CD4-positive, alpha-beta T cell (primary cell): Measurements from ENCODE around the gene COL4A6. TPM values are rescaled to one million over a fixed set of nuclear protein-coding genes. Genes with fewer than 3 reads are reported as not detected.

ENCODE experiments used
- ATAC-seq: fragments of 200-7000 bp; cut with Tn5 transposase; one replicate; pipeline ENCODE4 v1.10.0; 2022; ENCODE audit warnings: mild to moderate bottlenecking; ENCODE audit not compliant: poor library complexity
- CTCF ChIA-PET: fragments of 350-600 bp; sonication (Branson Sonifier 250); formaldehyde crosslinking; loops from one replicate; lab custom pipeline; 2021; ENCODE audit warnings: antibody characterized with exemption, inconsistent platforms; lab: Charles Lee
- POLR2A ChIA-PET: fragments of 350-600 bp; sonication (Branson Sonifier 250); formaldehyde crosslinking; loops from one replicate; lab custom pipeline; 2021; ENCODE audit warnings: antibody characterized with exemption, inconsistent platforms; lab: Charles Lee
- DNase-seq, 14 experiments: peaks; one replicate each; pipeline ENCODE4 v3.0.0-alpha.2; 2013 to 2020; ENCODE audit warnings: mixed read lengths in 2 of 14
- H3K27ac ChIP-seq, 2 donors: one replicate each; pipeline versions ENCODE4 v1.5.1 to v1.7.0; 2013; ENCODE audit warnings: low read length in 2 of 2, low read depth in 1 of 2, mild to moderate bottlenecking in 1 of 2
- H3K27me3 ChIP-seq, 2 experiments: 1 replicate in 1 of 2; 2 replicates in 1 of 2; pipeline versions ENCODE4 v1.6.1 to v1.7.0; 2013; ENCODE audit warnings: low read length in 2 of 2, control low read depth in 1 of 2, mild to moderate bottlenecking in 1 of 2, moderate library complexity in 1 of 2; ENCODE audit not compliant: insufficient read depth in 2 of 2, control insufficient read depth in 1 of 2
- H3K36me3 ChIP-seq: one replicate; pipeline ENCODE4 v1.6.1; 2013; ENCODE audit warnings: low read length, control low read depth; ENCODE audit not compliant: insufficient read depth
- H3K4me1 ChIP-seq: one replicate; pipeline ENCODE4 v1.6.1; 2013; ENCODE audit warnings: low read length, control low read depth; ENCODE audit not compliant: insufficient read depth
- H3K4me3 ChIP-seq: one replicate; pipeline ENCODE4 v1.5.1; 2013; ENCODE audit warnings: mild to moderate bottlenecking, low read length, moderate library complexity
- H3K9me3 ChIP-seq, 2 experiments: 1 replicate in 1 of 2; 2 replicates in 1 of 2; pipeline versions ENCODE4 v1.6.1 to v1.7.0; 2013; ENCODE audit warnings: low read length in 2 of 2, mild to moderate bottlenecking in 2 of 2, control low read depth in 1 of 2, moderate library complexity in 1 of 2; ENCODE audit not compliant: control insufficient read depth in 1 of 2, insufficient read depth in 1 of 2
- H3K27ac Mint-ChIP-seq: one replicate; pipeline ENCODE4 v1.8.0; 2020; ENCODE audit warnings: mixed read lengths
- H3K27me3 Mint-ChIP-seq: one replicate; pipeline ENCODE4 v1.8.0; 2021; ENCODE audit warnings: mixed read lengths
- H3K36me3 Mint-ChIP-seq: one replicate; pipeline ENCODE4 v1.8.0; 2021; ENCODE audit warnings: low read depth, mixed read lengths
- H3K4me1 Mint-ChIP-seq: one replicate; pipeline ENCODE4 v1.8.0; 2021; ENCODE audit warnings: low read depth, mixed read lengths
- H3K4me3 Mint-ChIP-seq: one replicate; pipeline ENCODE4 v1.8.0; 2020; ENCODE audit warnings: mild to moderate bottlenecking, mixed read lengths
- H3K9me3 Mint-ChIP-seq: one replicate; pipeline ENCODE4 v1.8.0; 2020; ENCODE audit warnings: mixed read lengths
- intact Hi-C, 2 experiments: fragments of 100-400 bp; cut with DNase I in 1 of 2; cut with micrococcal nuclease in 1 of 2; formaldehyde crosslinking; loops; one replicate each; pipeline versions ENCODE4 v1.15.1 to v1.9.0; 2023 to 2025; cut with DNase I, micrococcal nuclease
- total RNA-seq, 174 experiments: library from RNA in 2 of 174; stranded (reverse) in 2 of 174; gene quantifications; one replicate each; pipeline ENCODE4 v1.2.3 and lab custom pipeline; 2021 to 2026
- TF ChIP-seq, protein P1 (sequence below): fragments of 200-600 bp; IDR thresholded peaks from one replicate; pipeline ENCODE4 v1.8.0; 2022; ENCODE audit warnings: antibody characterized with exemption, mild to moderate bottlenecking

The COL4A6 gene
- total RNA-seq, 2 experiments from 2014 or later = not detected

- no peak for ATAC-seq
- Histone ChIP-seq H3K36me3 (no peaks in the 10 kb centered on the region), H3K27me3 (no peaks in the 10 kb centered on the region), H3K9me3 (no peaks in the 10 kb centered on the region), H3K27ac (no peak overlapping the region), H3K4me3 (no peak overlapping the region), H3K4me1 (no peaks in the 10 kb centered on the region)
- ChIA-PET CTCF (no interaction called here), POLR2A (no interaction called here)
- intact Hi-C loops = no loop called here
- H3K9me3 Mint-ChIP-seq = no peaks in the 10 kb centered on the region
- no peak overlapping the region for H3K27ac Mint-ChIP-seq
- TF ChIP-seq, protein P1, sequence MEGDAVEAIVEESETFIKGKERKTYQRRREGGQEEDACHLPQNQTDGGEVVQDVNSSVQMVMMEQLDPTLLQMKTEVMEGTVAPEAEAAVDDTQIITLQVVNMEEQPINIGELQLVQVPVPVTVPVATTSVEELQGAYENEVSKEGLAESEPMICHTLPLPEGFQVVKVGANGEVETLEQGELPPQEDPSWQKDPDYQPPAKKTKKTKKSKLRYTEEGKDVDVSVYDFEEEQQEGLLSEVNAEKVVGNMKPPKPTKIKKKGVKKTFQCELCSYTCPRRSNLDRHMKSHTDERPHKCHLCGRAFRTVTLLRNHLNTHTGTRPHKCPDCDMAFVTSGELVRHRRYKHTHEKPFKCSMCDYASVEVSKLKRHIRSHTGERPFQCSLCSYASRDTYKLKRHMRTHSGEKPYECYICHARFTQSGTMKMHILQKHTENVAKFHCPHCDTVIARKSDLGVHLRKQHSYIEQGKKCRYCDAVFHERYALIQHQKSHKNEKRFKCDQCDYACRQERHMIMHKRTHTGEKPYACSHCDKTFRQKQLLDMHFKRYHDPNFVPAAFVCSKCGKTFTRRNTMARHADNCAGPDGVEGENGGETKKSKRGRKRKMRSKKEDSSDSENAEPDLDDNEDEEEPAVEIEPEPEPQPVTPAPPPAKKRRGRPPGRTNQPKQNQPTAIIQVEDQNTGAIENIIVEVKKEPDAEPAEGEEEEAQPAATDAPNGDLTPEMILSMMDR = no peak
- H3K36me3 Mint-ChIP-seq = no peaks in the 10 kb centered on the region
- no peak for DNase-seq
- H3K4me1 Mint-ChIP-seq = no peaks in the 10 kb centered on the region
- no peak overlapping the region for H3K4me3 Mint-ChIP-seq
- H3K27me3 Mint-ChIP-seq = no peaks in the 10 kb centered on the region
Measured at GRCh38 chrX:108420481-108420880, 17.7 kb downstream of the COL4A6 start.

DNA sequence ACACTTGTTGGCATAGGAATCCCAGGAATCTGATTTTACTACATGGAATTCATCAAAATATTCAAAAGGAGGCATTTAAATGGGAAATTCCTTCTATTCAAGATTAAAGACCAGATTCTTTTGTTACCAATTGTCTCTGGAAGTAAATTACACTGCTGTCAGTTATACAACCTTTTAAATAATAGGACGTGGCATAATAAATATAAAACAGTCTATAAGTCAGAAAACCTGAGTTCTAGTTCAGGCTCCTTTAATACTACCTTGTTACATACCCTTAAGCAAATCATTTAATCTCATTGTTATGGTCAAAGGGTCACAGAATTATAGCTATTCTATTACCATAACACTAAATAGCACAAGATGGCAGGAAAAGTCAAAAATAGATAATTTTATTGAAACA is 18.8 kb downstream of the COL4A6 start:
- Histone ChIP-seq H3K27me3 (no peaks in the 10 kb centered on the region), H3K36me3 (no peaks in the 10 kb centered on the region), H3K4me3 (no peak overlapping the region), H3K4me1 (no peaks in the 10 kb centered on the region), H3K9me3 (no peaks in the 10 kb centered on the region), H3K27ac (no peak overlapping the region)
- CTCF ChIA-PET = no interaction called here
- Mint-ChIP-seq H3K9me3 (no peaks in the 10 kb centered on the region), H3K36me3 (no peaks in the 10 kb centered on the region), H3K27ac (no peak overlapping the region), H3K4me1 (no peaks in the 10 kb centered on the region), H3K4me3 (no peak overlapping the region), H3K27me3 (no peaks in the 10 kb centered on the region)
- DNase-seq = no peak
- intact Hi-C loops = no loop called here
- POLR2A ChIA-PET = no interaction called here
- no peak for ATAC-seq
- TF ChIP-seq, protein P1 = no peak

- no peaks in the 10 kb centered on the region for H3K36me3 ChIP-seq
- no peaks in the 10 kb centered on the region for H3K36me3 Mint-ChIP-seq
- H3K27me3 Mint-ChIP-seq = no peaks in the 10 kb centered on the region
- TF ChIP-seq, protein P1 = no peak
- no peaks in the 10 kb centered on the region for H3K9me3 ChIP-seq
- H3K4me3 Mint-ChIP-seq = no peak overlapping the region
- no peak for DNase-seq
- no peaks in the 10 kb centered on the region for H3K4me1 Mint-ChIP-seq
- no peaks in the 10 kb centered on the region for H3K9me3 Mint-ChIP-seq
- H3K4me3 ChIP-seq = no peak overlapping the region
- H3K27ac Mint-ChIP-seq = no peak overlapping the region
- intact Hi-C loops = no loop called here
- no peaks in the 10 kb centered on the region for H3K4me1 ChIP-seq
- H3K27ac ChIP-seq = no peak overlapping the region
- CTCF ChIA-PET = no interaction called here
- no peak for ATAC-seq
- no peaks in the 10 kb centered on the region for H3K27me3 ChIP-seq
- POLR2A ChIA-PET = no interaction called here
Measured at GRCh38 chrX:108417257-108417656, 21.0 kb downstream of the COL4A6 start.
